Osteocyte (in vitro differentiated cells): ENCODE measurements around the gene CSHL1. TPM values are rescaled to one million over a fixed set of nuclear protein-coding genes. Genes with fewer than 3 reads are reported as not detected.
A peak's percentile ranks its signal among the peaks of the same experiment; 100 is the strongest.
"Not testable (repeated sequence)": the region's sequence is repeated elsewhere in the genome, so short reads cannot be mapped to it uniquely, and the experiment has no call there.

Experiments used
- DNase-seq: peaks from one replicate; pipeline ENCODE4 v3.0.0; 2021; ENCODE audit warnings: mixed read lengths; ENCODE audit not compliant: unreplicated experiment; ENCODE audit errors: extremely low spot score
- H3K27ac Mint-ChIP-seq: one replicate; pipeline ENCODE4 v1.8.0; 2021; ENCODE audit warnings: mild to moderate bottlenecking, mixed read lengths; ENCODE audit not compliant: unreplicated experiment
- H3K27me3 Mint-ChIP-seq: one replicate; pipeline ENCODE4 v1.8.0; 2021; ENCODE audit warnings: mixed read lengths; ENCODE audit not compliant: unreplicated experiment
- H3K36me3 Mint-ChIP-seq: one replicate; pipeline ENCODE4 v1.8.0; 2021; ENCODE audit warnings: mixed read lengths; ENCODE audit not compliant: unreplicated experiment
- H3K4me1 Mint-ChIP-seq: one replicate; pipeline ENCODE4 v1.8.0; 2021; ENCODE audit warnings: mixed read lengths; ENCODE audit not compliant: unreplicated experiment
- H3K4me3 Mint-ChIP-seq: one replicate; pipeline ENCODE4 v1.8.0; 2021; ENCODE audit warnings: mild to moderate bottlenecking, moderate library complexity, mixed read lengths; ENCODE audit not compliant: unreplicated experiment
- H3K9me3 Mint-ChIP-seq: one replicate; pipeline ENCODE4 v1.8.0; 2021; ENCODE audit warnings: mixed read lengths; ENCODE audit not compliant: unreplicated experiment
- CTCF ChIP-seq: fragments of 200-600 bp; sonication (generic); IDR thresholded peaks from 2 replicates; pipeline ENCODE4 v1.5.0; 2021; ENCODE audit warnings: antibody characterized with exemption, mild to moderate bottlenecking, moderate library complexity
- total RNA-seq: library from RNA; stranded (reverse); gene quantifications from 2 replicates; pipeline ENCODE4 v1.2.1, GENCODE V29; 2021

CSHL1 gene
- total RNA-seq, 1 donor from 2014 or later, result not detected

GRCh38 chr17:63896524-63897354, 14.3 kb downstream of the CSHL1 start, which contains the start of gene CSH1:
CSH1 (minus strand) TSS chr17:63896574; CDS start chr17:63896511, 63 bp downstream.
- H3K36me3 Mint-ChIP-seq, H3K9me3 Mint-ChIP-seq, H3K4me3 Mint-ChIP-seq, DNase-seq, H3K27ac Mint-ChIP-seq, H3K4me1 Mint-ChIP-seq: not testable (repeated sequence)
- peaks cover 45% of the 10 kb centered on the region for H3K27me3 Mint-ChIP-seq

- not testable (repeated sequence) for H3K9me3 Mint-ChIP-seq
Measured at GRCh38 chr17:63894821-63895220, 16.2 kb downstream of the CSHL1 start.

GRCh38 chr17:63894021-63894420, 17.0 kb downstream of the CSHL1 start:
- H3K36me3 Mint-ChIP-seq, result not testable (repeated sequence)

More at GRCh38 chr17:63894821-63895220, 16.2 kb downstream of the CSHL1 start:
- not testable (repeated sequence) for H3K27ac Mint-ChIP-seq, H3K36me3 Mint-ChIP-seq, DNase-seq, H3K4me3 Mint-ChIP-seq, H3K4me1 Mint-ChIP-seq
- H3K27me3 Mint-ChIP-seq, result peaks cover 37% of the 10 kb centered on the region

GRCh38 chr17:63892316-63893037, 18.6 kb downstream of the CSHL1 start:
- not testable (repeated sequence) for DNase-seq

More at GRCh38 chr17:63894021-63894420, 17.0 kb downstream of the CSHL1 start:
- not testable (repeated sequence) for H3K4me1 Mint-ChIP-seq, H3K4me3 Mint-ChIP-seq, H3K27ac Mint-ChIP-seq, DNase-seq, H3K9me3 Mint-ChIP-seq
- H3K27me3 Mint-ChIP-seq, result peaks cover 32% of the 10 kb centered on the region

GRCh38 chr17:63889026-63889848, 21.8 kb downstream of the CSHL1 start:
- peaks cover 47% of the 10 kb centered on the region for H3K27me3 Mint-ChIP-seq
- peak; percentile 51 for TF ChIP-seq CTCF
- not testable (repeated sequence) for H3K9me3 Mint-ChIP-seq, H3K36me3 Mint-ChIP-seq, H3K27ac Mint-ChIP-seq, H3K4me3 Mint-ChIP-seq, H3K4me1 Mint-ChIP-seq, DNase-seq

More at GRCh38 chr17:63892316-63893037, 18.6 kb downstream of the CSHL1 start:
- H3K4me3 Mint-ChIP-seq, H3K9me3 Mint-ChIP-seq, H3K4me1 Mint-ChIP-seq, H3K27ac Mint-ChIP-seq, H3K36me3 Mint-ChIP-seq: not testable (repeated sequence)
- peaks cover 35% of the 10 kb centered on the region for H3K27me3 Mint-ChIP-seq
- TF ChIP-seq CTCF, result peak; percentile 33

GRCh38 chr17:63885119-63885518, 25.9 kb downstream of the CSHL1 start:
- H3K36me3 Mint-ChIP-seq, result not testable (repeated sequence)

GRCh38 chr17:63882626-63883126, 28.4 kb downstream of the CSHL1 start:
- not testable (repeated sequence) for DNase-seq, H3K4me1 Mint-ChIP-seq, H3K4me3 Mint-ChIP-seq, H3K9me3 Mint-ChIP-seq, H3K27ac Mint-ChIP-seq, H3K36me3 Mint-ChIP-seq
- H3K27me3 Mint-ChIP-seq, result peaks cover 39% of the 10 kb centered on the region

More at GRCh38 chr17:63885119-63885518, 25.9 kb downstream of the CSHL1 start:
- H3K27ac Mint-ChIP-seq, H3K9me3 Mint-ChIP-seq, H3K4me3 Mint-ChIP-seq, H3K4me1 Mint-ChIP-seq, DNase-seq: not testable (repeated sequence)
- peaks cover 22% of the 10 kb centered on the region for H3K27me3 Mint-ChIP-seq
